ENCODE measurements around the gene FER.

GRCh38 chr5:108727651-108728565 lies 19.8 kb upstream of the FER start:
- TF ChIP-seq, protein P1, sequence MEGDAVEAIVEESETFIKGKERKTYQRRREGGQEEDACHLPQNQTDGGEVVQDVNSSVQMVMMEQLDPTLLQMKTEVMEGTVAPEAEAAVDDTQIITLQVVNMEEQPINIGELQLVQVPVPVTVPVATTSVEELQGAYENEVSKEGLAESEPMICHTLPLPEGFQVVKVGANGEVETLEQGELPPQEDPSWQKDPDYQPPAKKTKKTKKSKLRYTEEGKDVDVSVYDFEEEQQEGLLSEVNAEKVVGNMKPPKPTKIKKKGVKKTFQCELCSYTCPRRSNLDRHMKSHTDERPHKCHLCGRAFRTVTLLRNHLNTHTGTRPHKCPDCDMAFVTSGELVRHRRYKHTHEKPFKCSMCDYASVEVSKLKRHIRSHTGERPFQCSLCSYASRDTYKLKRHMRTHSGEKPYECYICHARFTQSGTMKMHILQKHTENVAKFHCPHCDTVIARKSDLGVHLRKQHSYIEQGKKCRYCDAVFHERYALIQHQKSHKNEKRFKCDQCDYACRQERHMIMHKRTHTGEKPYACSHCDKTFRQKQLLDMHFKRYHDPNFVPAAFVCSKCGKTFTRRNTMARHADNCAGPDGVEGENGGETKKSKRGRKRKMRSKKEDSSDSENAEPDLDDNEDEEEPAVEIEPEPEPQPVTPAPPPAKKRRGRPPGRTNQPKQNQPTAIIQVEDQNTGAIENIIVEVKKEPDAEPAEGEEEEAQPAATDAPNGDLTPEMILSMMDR (IDR thresholded peaks at IDR 0.05; ENCODE audit: control extremely low read depth in 1 of 3, insufficient read depth in 1 of 3, low read depth in 1 of 3, low read length in 3 of 3), result no peak
- TF ChIP-seq SRF (IDR thresholded peaks at IDR 0.05; ENCODE audit: low read depth, low read length) (no peak), TCF12 (IDR thresholded peaks at IDR 0.05; ENCODE audit: low read depth, low read length) (no peak), KDM1A (IDR thresholded peaks at IDR 0.05; ENCODE audit: borderline replicate concordance, low read length) (no peak), CHD2 (IDR thresholded peaks at IDR 0.05; ENCODE audit: low read length) (no peak), EZH2 (IDR thresholded peaks at IDR 0.05; ENCODE audit: low read depth, low read length, severe bottlenecking) (no peak), SIX5 (IDR thresholded peaks at IDR 0.05; ENCODE audit: low read depth, low read length) (no peak), POLR2AphosphoS5 (IDR thresholded peaks at IDR 0.05; ENCODE audit: low read depth, low read length) (peak; percentile 80)
- TF ChIP-seq, protein P2, sequence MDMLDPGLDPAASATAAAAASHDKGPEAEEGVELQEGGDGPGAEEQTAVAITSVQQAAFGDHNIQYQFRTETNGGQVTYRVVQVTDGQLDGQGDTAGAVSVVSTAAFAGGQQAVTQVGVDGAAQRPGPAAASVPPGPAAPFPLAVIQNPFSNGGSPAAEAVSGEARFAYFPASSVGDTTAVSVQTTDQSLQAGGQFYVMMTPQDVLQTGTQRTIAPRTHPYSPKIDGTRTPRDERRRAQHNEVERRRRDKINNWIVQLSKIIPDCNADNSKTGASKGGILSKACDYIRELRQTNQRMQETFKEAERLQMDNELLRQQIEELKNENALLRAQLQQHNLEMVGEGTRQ (IDR thresholded peaks at IDR 0.05; ENCODE audit: low read length), result no peak
